H1 (cell line): ENCODE results near the gene FSD1L. TPM values are rescaled to one million over a fixed set of nuclear protein-coding genes. Genes with fewer than 3 reads are reported as not detected.

Source experiments
- CTCF ChIA-PET: fragments of 300-600 bp; sonication (Branson Sonifier 250); formaldehyde crosslinking; loops from one replicate; lab custom pipeline; 2021; ENCODE audit not compliant: partially characterized antibody; lab: Charles Lee
- POLR2A ChIA-PET: fragments of 300-600 bp; sonication (Branson Sonifier 250); formaldehyde crosslinking; loops from one replicate; lab custom pipeline; 2021; ENCODE audit warnings: inconsistent platforms; ENCODE audit not compliant: partially characterized antibody; lab: Charles Lee
- DNase-seq, 2 experiments: peaks; one replicate each; pipeline versions ENCODE4 v3.0.0 to v3.0.0-alpha.2; 2010 to 2022; ENCODE audit warnings: low spot score in 2 of 2, low read depth in 1 of 2, mixed read lengths in 1 of 2
- FAIRE-seq: peaks from 2 replicates; lab custom pipeline; 2011; peaks lifted over from hg19 to GRCh38; lab: Jason Lieb, UNC
- H2AFZ ChIP-seq: 2 replicates; pipeline ENCODE4 v1.8.1; 2012; ENCODE audit warnings: low read length, inconsistent platforms
- H2AK5ac ChIP-seq: 2 replicates; pipeline ENCODE4 v1.6.1; 2013; ENCODE audit warnings: low read depth, low read length
- H2BK120ac ChIP-seq: replicated peaks from 2 replicates; pipeline ENCODE3; 2013; ENCODE audit warnings: low read depth, low read length, inconsistent platforms
- H2BK12ac ChIP-seq: 2 replicates; pipeline ENCODE4 v1.6.1; 2013; ENCODE audit warnings: low read depth, low read length
- H2BK15ac ChIP-seq: 2 replicates; pipeline ENCODE4 v1.6.1; 2013; ENCODE audit warnings: low read length
- H2BK20ac ChIP-seq: 2 replicates; pipeline ENCODE4 v1.6.1; 2013; ENCODE audit warnings: low read length
- H2BK5ac ChIP-seq: 2 replicates; pipeline ENCODE4 v1.6.1; 2013; ENCODE audit warnings: low read depth, low read length
- H3K14ac ChIP-seq: 2 replicates; pipeline ENCODE4 v1.6.1; 2013; ENCODE audit warnings: inconsistent platforms; ENCODE audit not compliant: insufficient read length
- H3K18ac ChIP-seq: 2 replicates; pipeline ENCODE4 v1.6.1; 2013; ENCODE audit warnings: low read length; ENCODE audit errors: extremely low read depth
- H3K23ac ChIP-seq: 2 replicates; pipeline ENCODE4 v1.6.1; 2013; ENCODE audit warnings: inconsistent platforms; ENCODE audit not compliant: insufficient read length
- H3K23me2 ChIP-seq: 2 replicates; pipeline ENCODE4 v1.6.1; 2013; ENCODE audit warnings: low read depth, low read length
- H3K27ac ChIP-seq: 2 replicates; pipeline ENCODE4 v1.6.1; 2011; ENCODE audit warnings: low read depth, low read length, inconsistent platforms
- H3K27me3 ChIP-seq, 4 experiments: replicated peaks in 1 of 4; 1 replicate in 1 of 4; 2 replicates in 3 of 4; pipeline versions ENCODE4 v1.6.1 to v1.8.1; 2011 to 2013; ENCODE audit warnings: low read length in 3 of 4, mild to moderate bottlenecking in 3 of 4, inconsistent platforms in 2 of 4, mixed read lengths in 2 of 4, moderate library complexity in 1 of 4; ENCODE audit not compliant: control insufficient read depth in 3 of 4, insufficient read depth in 3 of 4; ENCODE audit errors: extremely low read depth in 1 of 4
- H3K36me3 ChIP-seq, 4 experiments: 2 replicates each; pipeline versions ENCODE4 v1.6.1 to v1.8.1; 2011 to 2013; ENCODE audit warnings: mild to moderate bottlenecking in 4 of 4, low read length in 3 of 4, moderate library complexity in 2 of 4, control low read depth in 1 of 4, inconsistent platforms in 1 of 4; ENCODE audit not compliant: insufficient read depth in 4 of 4, control insufficient read depth in 2 of 4
- H3K4ac ChIP-seq: replicated peaks from 2 replicates; pipeline ENCODE3; 2013; ENCODE audit warnings: low read length, low read depth, mixed read lengths, inconsistent platforms; ENCODE audit not compliant: insufficient read length
- H3K4me1 ChIP-seq, 4 experiments: replicated peaks in 1 of 4; 1 replicate in 1 of 4; 2 replicates in 3 of 4; pipeline versions ENCODE4 v1.6.1 to v1.8.1; 2011 to 2013; ENCODE audit warnings: low read length in 3 of 4, inconsistent platforms in 2 of 4, mixed read lengths in 1 of 4; ENCODE audit not compliant: insufficient read depth in 4 of 4, control insufficient read depth in 3 of 4
- H3K4me2 ChIP-seq, 2 experiments: 2 replicates each; pipeline versions ENCODE4 v1.6.1 to v1.8.1; 2011 to 2013; ENCODE audit warnings: low read depth in 2 of 2, low read length in 2 of 2, control low read depth in 1 of 2, inconsistent platforms in 1 of 2, mild to moderate bottlenecking in 1 of 2; ENCODE audit not compliant: insufficient read depth in 1 of 2
- H3K4me3 ChIP-seq, 4 experiments: fragments of 200-600, 300-600 bp in 1 of 4; sonication (generic), shearing (Covaris generic), sonication (Bioruptor Twin) in 1 of 4; 2 replicates each; pipeline versions ENCODE4 v1.5.1 to v1.8.1; 2011 to 2016; ENCODE audit warnings: low read length in 4 of 4, low read depth in 3 of 4, control low read depth in 2 of 4, inconsistent platforms in 2 of 4, mild to moderate bottlenecking in 2 of 4, mixed read lengths in 1 of 4, moderate library complexity in 1 of 4; ENCODE audit not compliant: insufficient read depth in 2 of 4; ENCODE audit errors: extremely low read depth in 1 of 4
- H3K56ac ChIP-seq: replicated peaks from 2 replicates; pipeline ENCODE3; 2013; ENCODE audit warnings: low read depth, mild to moderate bottlenecking, mixed read lengths, low read length, inconsistent platforms; ENCODE audit not compliant: insufficient read length
- H3K79me1 ChIP-seq: 2 replicates; pipeline ENCODE4 v1.6.1; 2013; ENCODE audit warnings: low read depth, low read length, control low read depth
- H3K79me2 ChIP-seq, 2 experiments: 2 replicates each; pipeline versions ENCODE4 v1.6.1 to v1.8.1; 2012 to 2013; ENCODE audit warnings: low read length in 2 of 2, mild to moderate bottlenecking in 2 of 2, inconsistent platforms in 1 of 2; ENCODE audit not compliant: insufficient read depth in 2 of 2, control insufficient read depth in 1 of 2
- H3K9ac ChIP-seq, 4 experiments: replicated peaks in 1 of 4; 1 replicate in 1 of 4; 2 replicates in 3 of 4; pipeline versions ENCODE4 v1.6.1 to v1.8.1; 2011 to 2013; ENCODE audit warnings: low read depth in 3 of 4, low read length in 3 of 4, control low read depth in 2 of 4, mild to moderate bottlenecking in 2 of 4, moderate library complexity in 2 of 4, inconsistent platforms in 1 of 4; ENCODE audit errors: extremely low read depth in 1 of 4
- H3K9me3 ChIP-seq, 2 experiments: 2 replicates each; pipeline versions ENCODE4 v1.6.1 to v1.8.1; 2012 to 2013; ENCODE audit warnings: mild to moderate bottlenecking in 2 of 2, moderate library complexity in 2 of 2, control low read depth in 1 of 2, inconsistent platforms in 1 of 2, low read depth in 1 of 2, low read length in 1 of 2, mixed read lengths in 1 of 2; ENCODE audit not compliant: insufficient read depth in 2 of 2
- H4K20me1 ChIP-seq, 2 experiments: replicated peaks in 1 of 2; 2 replicates each; pipeline versions ENCODE3 to v1.8.1; 2011 to 2013; ENCODE audit warnings: inconsistent platforms in 2 of 2, low read length in 2 of 2, mild to moderate bottlenecking in 1 of 2; ENCODE audit not compliant: insufficient read depth in 2 of 2, control insufficient read depth in 1 of 2
- H4K5ac ChIP-seq: 2 replicates; pipeline ENCODE4 v1.6.1; 2013; ENCODE audit warnings: low read length, low read depth, mixed read lengths, inconsistent platforms; ENCODE audit not compliant: insufficient read length
- H4K8ac ChIP-seq: 2 replicates; pipeline ENCODE4 v1.8.0; 2013; ENCODE audit warnings: mild to moderate bottlenecking, moderate library complexity, low read length, inconsistent platforms; ENCODE audit not compliant: insufficient read depth; ENCODE audit errors: extremely low read depth
- H4K91ac ChIP-seq: replicated peaks from 2 replicates; pipeline ENCODE3; 2013; ENCODE audit warnings: low read length, mixed read lengths, inconsistent platforms; ENCODE audit not compliant: insufficient read length
- CBX8 ChIP-seq: fragments of 300-800, 300-1000 bp; sonication (generic); IDR thresholded peaks from 2 replicates; pipeline ENCODE4 v1.7.1; 2016; ENCODE audit warnings: low read depth, low read length, borderline replicate concordance
- CHD1 ChIP-seq: IDR thresholded peaks from 2 replicates; pipeline ENCODE4 v1.6.1; 2012; ENCODE audit warnings: low read depth, low read length, improper control_type of control experiment
- FOSL1 ChIP-seq: IDR thresholded peaks from 2 replicates; pipeline ENCODE4 v1.6.1; 2011; ENCODE audit warnings: mild to moderate bottlenecking, low read depth, low read length, moderate library complexity; ENCODE audit not compliant: insufficient read depth
- GTF2F1 ChIP-seq: IDR thresholded peaks from 2 replicates; pipeline ENCODE4 v1.6.1; 2012; ENCODE audit warnings: low read depth, low read length, improper control_type of control experiment, borderline replicate concordance
- POU5F1 ChIP-seq: IDR thresholded peaks from 2 replicates; pipeline ENCODE4 v1.6.1; 2011; ENCODE audit warnings: low read depth, mild to moderate bottlenecking, low read length, moderate library complexity
- RXRA ChIP-seq: IDR thresholded peaks from 2 replicates; pipeline ENCODE4 v1.6.1; 2011; ENCODE audit warnings: low read depth, mild to moderate bottlenecking, low read length, moderate library complexity; ENCODE audit not compliant: insufficient read depth
- SAP30 ChIP-seq: fragments of 300-600 bp; sonication (generic); IDR thresholded peaks from 2 replicates; pipeline ENCODE4 v1.7.1; 2012; ENCODE audit warnings: low read length, moderate library complexity, mild to moderate bottlenecking, inconsistent platforms; ENCODE audit not compliant: insufficient read depth, insufficient replicate concordance
- SIN3A ChIP-seq, 2 experiments: IDR thresholded peaks in 1 of 2; conservative IDR thresholded peaks in 1 of 2; 2 replicates each; pipeline ENCODE4 v1.6.1; 2011 to 2012; ENCODE audit warnings: low read length in 2 of 2, improper control_type of control experiment in 1 of 2, low read depth in 1 of 2, mild to moderate bottlenecking in 1 of 2
- SP1 ChIP-seq: IDR thresholded peaks from 2 replicates; pipeline ENCODE4 v1.6.1; 2011; ENCODE audit warnings: low read depth, low read length
- SP4 ChIP-seq: IDR thresholded peaks from 2 replicates; pipeline ENCODE4 v1.6.1; 2012; ENCODE audit warnings: low read length, inconsistent platforms
- TAF1 ChIP-seq: IDR thresholded peaks from 2 replicates; pipeline ENCODE4 v1.6.1; 2011; ENCODE audit warnings: mild to moderate bottlenecking, low read depth, low read length
- YY1 ChIP-seq: IDR thresholded peaks from 2 replicates; pipeline ENCODE4 v1.6.1; 2011; ENCODE audit warnings: low read depth, mild to moderate bottlenecking, low read length
- WGBS, 2 experiments: shearing (Covaris generic) in 1 of 2; methylation state at CpG; one replicate each; pipeline versions ENCODE4 v1.1.6 to v1.1.7; 2013 to 2015; ENCODE audit warnings: low lambda C conversion rate in 2 of 2, mixed read lengths in 2 of 2, inconsistent platforms in 1 of 2, low coverage in 1 of 2, missing lambda C conversion rate in 1 of 2; ENCODE audit not compliant: insufficient replicate concordance in 2 of 2, insufficient coverage in 1 of 2, insufficient read length in 1 of 2; ENCODE audit errors: extremely low coverage in 1 of 2, missing lambda C conversion rate in 1 of 2; 5-methylcytosine and 5-hydroxymethylcytosine counted together
- polyA plus RNA-seq, 7 experiments: library from polyadenylated mRNA; depleted of rRNA in 3 of 7; stranded (reverse) in 5 of 7; unstranded in 2 of 7; fragments of >200 nt in 5 of 7; fragments of 200-250 nt in 2 of 7; gene quantifications; 1 replicate in 5 of 7; 2 replicates in 1 of 7; 4 replicates in 1 of 7; pipeline versions ENCODE4 v1.2.1 to v1.2.3, GENCODE V29; 2011 to 2013; ENCODE audit warnings: missing spikeins in 2 of 7, mixed read lengths in 2 of 7
- total RNA-seq: library from RNA; stranded (reverse); fragmentation: NEBNext Ultra II Directional; extraction: Animal tissue kit (Norgen Biotek cat#: 25700); gene quantifications from 2 replicates; pipeline ENCODE4 v1.2.1, GENCODE V29; 2021

Gene FSD1L
- total and polyA plus RNA-seq, 2 of the 8 experiments (the other 6 are each of a cell fraction or from before 2014, with no cell fraction given): 0.91 to 4.8 TPM

DNA sequence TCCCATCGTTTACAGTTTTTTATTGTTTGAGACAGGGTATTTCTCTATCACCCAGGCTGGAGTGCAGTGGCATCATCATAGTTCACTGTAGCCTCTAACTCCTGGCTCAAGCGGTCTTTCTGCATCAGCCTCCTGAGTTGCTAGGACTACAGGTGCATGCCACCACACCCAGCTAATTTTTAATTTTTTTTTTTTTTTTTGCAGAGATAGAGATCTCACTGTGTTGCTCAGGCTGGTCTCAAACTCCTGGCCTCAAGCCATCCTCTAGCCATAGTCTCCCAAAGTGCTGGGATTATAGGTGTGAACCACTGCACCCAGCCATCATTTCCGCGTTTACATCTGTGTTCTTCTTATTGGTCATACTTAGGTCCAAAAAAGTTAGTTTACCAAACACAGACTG lies 53.6 kb downstream of the FSD1L start:
- H2BK5ac ChIP-seq: no peak overlapping the region
- no peaks in the 10 kb centered on the region for H4K20me1 ChIP-seq
- DNase-seq: no peak
- FAIRE-seq: no peak
- no peak overlapping the region for H3K23ac ChIP-seq
- CTCF ChIA-PET: interaction anchor here (1.0 to 1.2 kb wide), 2 partner anchors 13 to 26 kb away, joined by 3 read pairs; no protein-coding TSS in a partner anchor
- no peaks in the 10 kb centered on the region for H3K9me3 ChIP-seq
- H3K9ac ChIP-seq: no peak overlapping the region
- no peaks in the 10 kb centered on the region for H3K79me1 ChIP-seq
- no peak overlapping the region for H3K4me3 ChIP-seq
- TF ChIP-seq GTF2F1: no peak
- TF ChIP-seq CBX8: no peak
- no peak for TF ChIP-seq FOSL1
- no peak for TF ChIP-seq CHD1
- no peak for TF ChIP-seq SP1
- TF ChIP-seq SP4: no peak
- TF ChIP-seq SAP30: no peak
- no peak for TF ChIP-seq RXRA
- no peak for TF ChIP-seq YY1
- no peak for TF ChIP-seq TAF1
- TF ChIP-seq POU5F1: no peak
- TF ChIP-seq SIN3A (conservative IDR thresholded peaks at IDR 0.05 in 1 of 2, IDR thresholded peaks at IDR 0.05 in 1 of 2; ENCODE audit: low read depth in 1 of 2, low read length in 2 of 2): no peak
- H2BK120ac ChIP-seq: no peak overlapping the region
- H2BK15ac ChIP-seq: no peak overlapping the region
- H3K56ac ChIP-seq: no peak overlapping the region
- no peak overlapping the region for H3K4me2 ChIP-seq
- no peaks in the 10 kb centered on the region for H3K27me3 ChIP-seq
- H4K5ac ChIP-seq: no peak overlapping the region
- WGBS, 2 experiments: 90% methylated on average over 4 of the region's 4 CpGs; no CpG with 5 or more reads in 1 of the 2 experiments
- H3K27ac ChIP-seq: no peak overlapping the region
- no peaks in the 10 kb centered on the region for H3K79me2 ChIP-seq
- H3K18ac ChIP-seq: no peak overlapping the region
- no peak overlapping the region for H4K91ac ChIP-seq
- no peak overlapping the region for H4K8ac ChIP-seq
- H3K4me1 ChIP-seq: peaks cover 0 to 2% (median 0%) of the 10 kb centered on the region in 4 experiments; a peak in 1 of 7 replicates
- no peak overlapping the region for H2AFZ ChIP-seq
- no peak overlapping the region for H2AK5ac ChIP-seq
- no peak overlapping the region for H2BK12ac ChIP-seq
- no peak overlapping the region for H3K4ac ChIP-seq
- POLR2A ChIA-PET: interaction anchor here (0.6 kb wide), 1 partner anchor 22 kb away, joined by 3 read pairs; no protein-coding TSS in a partner anchor
- no peak overlapping the region for H3K14ac ChIP-seq
- H3K36me3 ChIP-seq: no peaks in the 10 kb centered on the region
- no peak overlapping the region for H2BK20ac ChIP-seq
- H3K23me2 ChIP-seq: no peaks in the 10 kb centered on the region
